GM19438 (cell line): Measurements from ENCODE around the gene EIF3L.

Experiments used
- ATAC-seq: cut with Tn5 transposase; IDR thresholded peaks from one replicate; pipeline ENCODE4 v1.9.1; 2021; ENCODE audit warnings: low read depth; ENCODE audit not compliant: unreplicated experiment

EIF3L gene

DNA sequence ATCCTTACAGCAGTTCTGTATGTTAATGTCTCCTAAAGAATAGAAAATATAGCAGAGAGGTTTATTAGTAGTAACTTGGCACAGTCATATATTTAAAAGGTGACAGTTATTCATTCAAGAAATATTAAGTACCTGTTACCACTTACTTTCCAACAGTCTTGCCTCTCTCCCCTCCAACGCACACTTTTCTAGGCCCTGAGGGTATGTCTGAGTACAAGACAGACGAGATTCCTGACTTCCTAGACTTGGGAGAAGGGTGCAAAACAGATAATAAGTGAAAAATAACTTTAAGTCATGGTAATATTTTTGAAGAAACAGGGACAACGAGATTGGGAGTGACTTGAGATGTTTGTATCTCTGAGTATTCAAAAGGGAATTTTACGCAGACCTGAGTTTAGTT, 1.6 kb downstream of the EIF3L start:
- ATAC-seq, result no peak

DNA sequence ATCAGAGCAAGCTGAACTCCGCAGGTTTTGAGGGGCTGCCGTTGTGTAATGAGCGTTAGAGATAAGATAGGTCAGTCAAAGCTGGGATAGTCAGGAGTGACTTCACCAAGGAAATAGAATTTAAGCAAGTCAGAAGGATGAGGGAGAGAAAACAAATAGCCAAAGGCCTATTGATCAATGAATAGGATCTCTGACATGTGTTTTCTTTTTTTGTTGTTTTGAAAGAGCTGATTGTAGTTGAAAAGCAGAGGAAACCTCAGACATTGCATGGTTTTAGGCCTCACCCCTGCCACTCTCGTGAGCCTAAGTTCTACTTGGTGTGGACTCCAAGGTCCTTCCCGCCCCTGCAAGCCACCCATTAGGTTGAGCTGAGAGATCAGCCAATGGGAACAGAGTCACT, 3.2 kb downstream of the EIF3L start:
- no peak for ATAC-seq

DNA sequence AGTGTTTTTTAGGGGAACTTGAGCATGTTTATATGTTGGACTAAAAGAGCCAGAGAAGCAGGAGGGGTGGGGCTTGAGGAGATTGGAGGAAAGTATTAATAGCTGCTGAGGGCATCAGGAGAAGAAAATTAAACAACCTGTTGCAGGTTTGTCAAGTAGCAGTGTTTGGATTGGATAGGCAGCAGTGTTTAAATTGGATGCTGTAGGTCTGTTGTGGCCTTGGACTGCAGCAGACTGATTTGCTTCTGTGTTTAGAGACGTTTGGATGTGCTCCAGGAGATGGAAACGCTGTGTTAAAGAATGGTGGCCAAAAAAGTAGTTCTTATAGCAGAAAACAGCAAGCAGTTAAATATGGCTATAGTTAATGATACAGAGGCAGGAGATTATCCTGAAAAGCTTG, 5.7 kb downstream of the EIF3L start:
- no peak for ATAC-seq

DNA sequence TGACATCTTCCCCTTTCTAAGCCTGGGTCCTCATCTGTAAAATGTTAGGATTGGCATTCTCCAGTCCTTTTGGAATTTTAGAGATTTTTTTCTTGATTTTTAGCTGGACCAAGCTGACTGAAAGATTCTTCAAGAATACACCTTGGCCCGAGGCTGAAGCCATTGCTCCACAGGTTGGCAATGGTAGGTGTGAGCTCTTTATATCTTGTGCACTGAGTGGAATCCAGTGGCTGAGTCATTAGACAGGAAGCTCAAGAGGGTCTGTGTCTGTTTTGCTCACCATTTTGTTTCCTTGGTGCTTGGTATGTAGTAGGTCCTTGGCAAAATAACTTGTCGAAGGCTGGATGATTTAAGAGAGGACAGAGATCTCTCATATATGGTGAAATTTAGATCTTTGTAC, 6.2 kb downstream of the EIF3L start:
- ATAC-seq, result no peak

DNA sequence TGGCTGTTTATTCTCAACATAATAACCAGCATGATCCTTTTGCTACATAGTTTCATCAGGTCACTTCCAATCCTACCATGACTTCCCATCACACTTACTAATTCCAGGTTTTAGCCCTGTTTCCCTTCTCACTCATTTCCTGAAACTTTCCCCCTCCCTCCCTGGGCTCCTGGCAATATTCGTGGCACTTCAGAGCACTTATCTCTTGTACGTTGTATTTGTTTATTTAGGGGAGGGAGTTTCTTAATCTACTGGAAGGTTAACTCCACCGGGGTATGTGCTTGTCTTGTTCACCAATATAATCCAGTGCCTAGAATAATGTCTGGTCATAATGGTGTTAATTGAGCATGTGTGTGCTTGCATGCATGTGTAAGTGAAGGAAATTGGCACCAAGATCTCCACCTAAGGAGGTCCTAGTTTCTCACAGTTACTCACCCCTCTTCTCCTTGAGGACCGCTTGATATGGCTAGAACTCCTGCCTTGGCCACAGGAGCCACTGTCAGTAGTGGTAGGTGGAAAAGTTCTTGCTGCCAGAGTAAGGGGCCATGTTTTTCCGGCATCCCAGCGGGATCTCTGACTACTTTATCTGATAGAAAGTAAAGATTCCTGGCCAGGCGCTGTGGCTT, 11.7 kb downstream of the EIF3L start:
- no peak for ATAC-seq

DNA sequence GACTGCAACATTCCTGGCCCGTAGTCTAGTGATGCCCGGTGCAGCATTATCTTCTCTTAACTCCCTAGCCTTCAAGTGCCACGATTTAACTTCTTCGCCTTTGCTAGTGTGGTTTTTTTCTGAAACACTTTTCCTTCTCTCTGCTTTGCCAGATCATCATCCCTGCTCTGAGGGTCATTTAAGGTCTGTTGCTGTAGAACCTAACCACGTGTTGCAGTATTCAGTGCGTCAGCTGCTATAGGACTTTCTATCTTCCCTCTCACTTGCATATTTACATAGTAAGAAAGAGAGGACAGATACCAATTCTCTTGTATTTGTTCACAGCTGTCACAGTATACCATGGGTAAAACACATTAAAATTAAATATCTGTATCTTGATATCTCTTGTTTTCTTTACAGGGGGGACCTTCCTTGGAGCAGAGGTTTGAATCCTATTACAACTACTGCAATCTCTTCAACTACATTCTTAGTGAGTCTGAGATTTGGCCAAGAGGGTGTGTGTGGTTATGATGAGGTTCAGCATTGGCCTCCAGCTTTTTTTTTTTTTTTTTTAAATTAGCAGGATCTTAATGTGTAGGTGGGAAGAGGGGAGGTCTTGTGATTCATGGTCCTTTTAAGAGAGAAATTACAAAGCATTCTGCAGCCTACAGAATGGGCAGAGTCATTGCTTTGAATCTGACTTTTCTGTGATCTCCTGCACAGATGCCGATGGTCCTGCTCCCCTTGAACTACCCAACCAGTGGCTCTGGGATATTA, 13.5 kb downstream of the EIF3L start:
- no peak for ATAC-seq

DNA sequence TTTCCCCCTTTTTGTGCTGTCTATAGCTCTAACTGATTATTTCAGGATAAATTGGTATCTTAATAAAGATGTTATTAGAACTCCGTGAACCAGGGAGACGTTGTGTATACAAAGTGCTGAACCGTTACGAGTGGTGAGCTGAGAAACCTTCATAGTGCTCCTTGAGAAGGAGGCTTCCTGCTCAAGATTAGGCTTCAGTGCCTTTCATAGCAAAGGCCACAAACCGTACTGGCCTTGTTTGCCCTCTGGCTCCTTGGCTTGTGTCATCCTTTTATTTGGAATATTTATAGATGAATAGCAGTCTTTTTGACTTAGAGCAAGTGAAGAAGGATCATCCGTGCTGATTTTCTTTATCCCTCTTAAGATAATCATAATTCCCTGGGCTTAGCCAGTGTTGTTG, 16.3 kb downstream of the EIF3L start:
- no peak for ATAC-seq

DNA sequence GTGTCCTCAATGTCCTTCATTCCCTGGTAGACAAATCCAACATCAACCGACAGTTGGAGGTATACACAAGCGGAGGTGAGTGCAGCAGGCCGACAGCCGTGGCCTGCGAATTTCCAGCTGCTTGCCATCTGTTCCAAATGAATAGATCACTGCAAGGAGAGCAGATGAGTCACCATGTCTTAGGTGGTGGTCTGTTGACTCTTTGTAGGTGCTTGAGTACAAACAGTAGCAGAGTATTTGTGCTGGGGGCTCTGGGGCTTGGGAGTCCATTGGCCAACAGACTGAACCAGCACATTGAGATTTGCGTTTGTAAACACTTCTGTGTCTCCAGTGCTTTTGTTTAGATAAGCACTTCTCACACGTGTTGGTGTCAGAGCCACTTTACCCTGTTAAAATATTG, 21.1 kb downstream of the EIF3L start:
- ATAC-seq, result no peak

DNA sequence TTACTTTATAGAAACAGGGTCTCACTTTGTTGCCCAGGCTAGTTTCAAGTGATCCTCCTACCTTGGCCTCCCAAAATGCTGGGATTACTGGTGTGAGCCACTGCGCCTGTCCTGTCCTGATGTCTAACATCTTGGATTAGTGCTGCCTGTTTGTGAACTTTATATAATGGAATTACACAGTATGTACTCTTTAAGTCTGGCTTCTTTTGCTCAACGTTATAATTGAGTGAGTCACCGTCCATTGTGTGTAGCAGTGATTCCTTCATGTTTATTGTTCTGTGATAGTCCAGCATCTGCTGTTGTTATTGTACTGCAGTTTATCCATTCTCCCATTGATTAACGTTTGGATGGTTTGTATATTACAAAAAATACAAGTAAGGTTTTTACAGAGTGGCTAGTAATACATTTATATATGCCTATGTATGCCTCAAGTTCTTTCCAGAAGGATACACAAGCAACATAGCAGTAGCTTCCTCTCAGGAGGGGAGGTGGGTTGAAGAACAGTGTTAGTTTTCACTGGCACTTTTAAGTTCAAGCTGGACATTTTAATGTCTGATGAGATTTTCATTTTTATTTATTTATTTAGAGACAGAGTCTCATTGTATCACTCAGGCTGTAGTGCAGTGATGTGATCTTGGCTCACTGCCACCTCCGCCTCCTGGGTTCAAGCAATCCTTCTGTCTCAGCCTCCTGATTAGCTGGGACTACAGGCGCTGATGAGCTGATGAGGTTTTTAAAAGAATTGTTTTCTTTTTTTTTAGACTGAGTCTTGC, 31.6 kb downstream of the EIF3L start:
- ATAC-seq, result no peak

DNA sequence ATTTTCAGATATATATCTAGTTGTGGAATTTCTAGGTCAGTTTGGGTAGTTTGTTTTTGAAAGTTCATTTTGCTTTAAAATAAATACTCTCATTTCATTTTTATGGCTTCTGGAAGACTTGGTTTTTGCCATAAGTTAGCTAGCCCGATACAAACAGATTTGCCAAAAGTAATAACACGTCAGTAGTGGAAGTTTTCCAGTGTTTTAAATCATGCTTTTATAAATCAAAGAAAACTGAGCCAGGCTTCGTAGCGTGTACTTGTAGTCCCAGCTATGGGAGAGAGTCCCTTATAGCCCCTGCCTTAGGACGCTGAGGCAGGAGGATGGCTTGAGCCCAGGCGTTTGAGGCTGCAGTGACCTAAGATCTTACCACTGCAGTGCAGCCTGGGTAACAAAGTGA, 35.2 kb downstream of the EIF3L start:
- ATAC-seq, result no peak

DNA sequence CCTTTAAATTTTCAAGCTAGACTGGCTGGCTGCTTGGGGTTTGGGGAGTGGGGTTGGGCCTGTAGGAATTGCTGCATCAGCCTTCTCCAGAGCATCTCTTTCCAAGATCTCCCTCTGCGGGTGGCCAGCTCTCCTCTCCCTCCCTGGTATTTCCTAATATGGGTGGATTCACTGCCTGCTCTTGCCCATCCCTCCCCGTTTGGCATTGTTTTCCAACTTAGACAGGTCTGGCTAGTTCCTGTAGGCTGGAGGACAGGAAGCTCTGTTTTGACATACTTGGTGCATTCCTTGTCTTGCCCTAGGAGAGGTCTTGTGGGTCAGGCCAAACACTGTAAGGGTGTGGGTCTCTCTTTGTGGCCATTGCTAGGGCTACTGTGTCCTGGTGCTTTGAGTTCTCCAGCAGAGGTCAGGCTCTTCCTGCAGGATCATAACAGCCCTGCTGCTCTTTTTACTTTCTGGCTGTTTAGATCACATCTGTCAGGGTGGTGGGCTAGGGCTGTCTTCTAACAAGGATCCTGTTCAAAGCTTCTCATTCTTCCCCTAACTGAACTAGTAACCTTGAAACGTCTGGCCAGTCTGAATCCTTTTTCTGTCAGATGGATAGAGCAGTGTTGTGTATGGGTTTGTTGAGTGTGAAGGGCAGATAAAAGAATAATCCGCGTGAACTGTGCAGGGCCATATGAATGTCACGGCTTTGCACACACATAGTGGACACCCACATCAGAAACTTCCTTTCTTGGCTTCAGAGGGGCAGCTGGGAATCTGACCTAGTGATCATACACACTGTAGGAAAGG, 38.6 kb downstream of the EIF3L start:
- ATAC-seq, result no peak

DNA sequence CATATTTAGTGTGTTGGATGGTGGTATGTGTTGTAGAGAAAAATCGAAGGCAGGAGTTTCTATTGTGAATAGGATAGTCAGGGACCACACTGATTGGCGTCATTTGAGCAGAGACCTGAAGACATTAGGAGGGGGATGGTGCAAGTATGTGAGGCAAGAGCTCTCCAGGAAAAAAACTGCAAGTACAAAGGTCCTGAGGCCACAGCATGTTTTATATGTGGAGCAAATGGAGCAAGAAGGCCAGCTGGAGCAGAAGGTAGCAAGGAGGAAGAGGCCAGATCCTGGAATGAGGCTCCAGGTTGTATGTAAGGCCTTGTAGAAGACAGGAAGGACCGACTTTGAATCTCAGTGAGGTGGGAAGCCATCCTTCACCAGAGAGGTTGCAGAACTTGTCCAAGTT, 42.7 kb downstream of the EIF3L start:
- ATAC-seq, result no peak

DNA sequence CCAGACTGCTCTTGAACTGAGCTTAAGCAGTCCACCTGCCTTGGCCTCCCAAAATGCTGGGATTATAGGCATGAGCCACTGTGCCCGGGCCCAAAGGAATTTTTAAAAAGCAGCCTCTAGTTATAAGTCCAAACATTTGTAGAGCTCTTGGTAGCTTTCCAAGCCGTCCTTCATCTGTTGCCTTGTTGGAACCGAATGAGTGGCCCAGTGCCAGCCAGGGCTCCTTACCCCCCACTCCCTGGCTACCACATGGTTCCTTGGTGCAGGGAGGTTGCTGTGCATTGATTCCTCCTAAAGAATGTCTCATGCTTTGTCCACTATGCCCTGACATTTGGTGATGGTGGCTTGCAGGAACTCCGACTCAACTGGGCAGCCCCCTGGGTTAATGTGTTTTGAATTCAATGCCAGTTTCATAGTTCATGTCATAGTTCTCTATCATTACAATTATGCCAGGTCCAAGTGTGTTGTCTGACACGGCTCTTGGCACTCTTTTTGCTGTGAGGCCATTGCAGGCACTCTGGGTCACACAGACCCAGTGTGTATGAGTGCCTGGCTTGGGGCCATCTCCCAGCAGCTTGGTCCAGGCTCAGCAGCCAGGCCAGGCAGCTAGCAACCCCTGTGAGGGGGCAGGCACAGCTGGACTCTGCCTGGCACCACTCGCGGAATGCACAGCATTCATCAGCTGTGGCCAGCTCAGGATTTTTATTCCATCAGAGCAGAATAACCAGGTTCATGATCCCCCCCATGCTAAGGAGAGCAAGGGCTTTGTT, 43.5 kb downstream of the EIF3L start:
- ATAC-seq, result no peak

DNA sequence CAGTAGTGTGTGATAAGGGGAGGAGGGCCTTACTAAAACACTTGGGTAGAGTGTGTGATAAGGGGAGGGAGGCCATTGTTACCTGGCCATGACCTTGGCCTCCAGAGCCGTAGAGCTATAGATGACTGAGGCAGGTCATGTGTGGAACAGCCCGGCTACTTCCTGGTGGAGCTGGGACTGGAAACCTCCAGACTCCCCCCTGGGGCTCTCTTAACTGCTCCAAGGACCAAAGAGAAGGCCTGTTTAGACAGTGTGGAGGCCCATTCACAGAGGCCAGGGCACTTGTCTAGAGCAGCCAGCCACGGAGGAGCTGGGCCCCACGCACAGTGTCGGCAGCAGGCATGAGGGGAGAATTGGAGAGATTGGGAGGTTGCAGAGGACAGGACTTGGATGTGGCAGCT, 44.4 kb downstream of the EIF3L start:
- no peak for ATAC-seq

DNA sequence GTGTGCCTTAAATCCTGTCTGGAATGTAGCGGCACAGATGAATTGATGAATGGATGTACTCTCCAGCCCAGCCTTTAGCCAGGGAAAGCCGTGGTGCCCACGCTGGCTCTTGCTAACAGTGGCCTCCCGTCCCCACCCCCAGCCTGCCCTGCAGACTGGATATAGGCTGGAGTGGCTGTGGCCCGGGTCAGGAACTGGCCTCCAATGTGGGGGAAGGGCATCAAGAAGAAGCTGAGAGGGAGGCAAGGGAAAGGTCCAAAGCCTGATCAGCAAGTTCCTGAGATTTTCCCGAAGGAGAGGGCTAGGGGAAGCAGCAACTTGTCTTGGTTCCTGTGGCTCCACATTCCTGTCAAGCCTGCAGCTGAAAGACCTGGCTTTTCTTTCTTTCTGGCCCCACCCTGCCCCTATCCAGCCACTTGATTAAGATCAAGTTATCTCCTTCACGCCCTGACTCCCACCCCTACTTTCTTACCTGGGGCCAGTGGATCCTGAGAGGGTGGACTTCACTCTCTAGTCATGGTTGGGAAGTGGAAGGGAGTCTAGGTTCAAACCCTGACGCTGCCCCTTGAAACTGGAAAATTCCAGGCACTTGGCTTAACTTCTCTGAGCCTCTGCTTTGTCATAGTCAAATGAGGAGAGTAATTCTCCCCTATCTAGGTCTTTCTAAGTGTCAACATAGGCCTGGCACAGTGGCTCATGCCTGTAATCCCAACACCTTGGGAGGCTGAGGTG, 45.9 kb downstream of the EIF3L start:
- no peak for ATAC-seq

DNA sequence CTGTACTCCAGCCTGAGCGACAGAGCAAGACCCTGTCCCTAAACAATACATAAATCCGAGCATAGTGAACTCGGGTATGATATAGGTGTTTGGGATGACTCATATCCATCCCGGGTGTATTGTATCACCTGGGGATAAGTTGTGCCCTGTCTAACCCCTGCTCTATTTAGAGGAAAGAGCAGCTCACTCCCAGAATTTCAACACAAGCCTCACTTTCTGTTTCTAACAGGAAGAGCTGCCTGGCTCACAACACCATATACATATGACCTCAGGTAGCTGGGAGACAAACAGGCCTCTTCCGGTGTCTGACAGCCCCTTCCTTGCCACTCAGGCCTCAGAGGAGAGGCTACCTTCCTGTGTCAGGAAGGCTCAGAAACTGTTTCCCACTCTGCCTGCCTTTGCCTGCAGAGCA, 47.0 kb downstream of the EIF3L start:
- peak; percentile 84 for ATAC-seq

DNA sequence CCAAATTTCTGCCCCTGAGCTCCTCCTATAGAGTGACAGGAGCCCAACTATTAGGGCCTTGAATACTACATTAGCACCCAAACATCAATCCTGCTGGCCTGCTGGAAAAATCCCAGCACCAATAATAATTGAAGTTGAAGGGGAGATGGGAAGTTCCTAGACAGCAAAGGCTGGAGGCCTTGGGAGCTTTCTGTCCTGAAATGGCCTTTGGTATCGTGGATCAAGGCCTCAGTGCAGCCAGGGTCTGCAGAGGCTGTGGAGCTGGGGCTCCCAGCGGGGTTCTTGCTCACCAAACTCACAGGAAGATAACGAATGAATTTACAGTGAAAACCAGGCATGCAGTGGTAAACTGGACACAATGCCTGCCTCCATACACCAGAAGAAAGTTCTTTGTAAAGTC, 47.7 kb downstream of the EIF3L start:
- ATAC-seq, result no peak

DNA sequence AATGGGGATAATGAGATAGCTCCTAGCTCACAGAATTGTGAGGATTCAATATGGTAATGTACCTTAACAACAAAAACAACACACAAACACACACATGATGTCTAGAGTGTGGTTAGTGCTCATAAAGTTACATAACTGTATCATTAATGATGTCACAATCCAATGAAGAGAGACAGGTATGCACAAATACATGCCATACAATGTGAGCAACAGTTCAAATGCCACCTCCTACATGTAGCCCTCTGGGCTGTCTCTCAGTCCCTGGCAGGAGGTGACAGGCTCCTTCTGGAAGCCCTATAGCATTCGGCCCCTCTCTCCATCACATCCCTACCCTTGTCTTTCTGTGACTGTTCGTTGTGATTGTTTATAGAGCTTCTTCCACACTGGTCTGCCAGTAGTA, 48.6 kb downstream of the EIF3L start:
- no peak for ATAC-seq

DNA sequence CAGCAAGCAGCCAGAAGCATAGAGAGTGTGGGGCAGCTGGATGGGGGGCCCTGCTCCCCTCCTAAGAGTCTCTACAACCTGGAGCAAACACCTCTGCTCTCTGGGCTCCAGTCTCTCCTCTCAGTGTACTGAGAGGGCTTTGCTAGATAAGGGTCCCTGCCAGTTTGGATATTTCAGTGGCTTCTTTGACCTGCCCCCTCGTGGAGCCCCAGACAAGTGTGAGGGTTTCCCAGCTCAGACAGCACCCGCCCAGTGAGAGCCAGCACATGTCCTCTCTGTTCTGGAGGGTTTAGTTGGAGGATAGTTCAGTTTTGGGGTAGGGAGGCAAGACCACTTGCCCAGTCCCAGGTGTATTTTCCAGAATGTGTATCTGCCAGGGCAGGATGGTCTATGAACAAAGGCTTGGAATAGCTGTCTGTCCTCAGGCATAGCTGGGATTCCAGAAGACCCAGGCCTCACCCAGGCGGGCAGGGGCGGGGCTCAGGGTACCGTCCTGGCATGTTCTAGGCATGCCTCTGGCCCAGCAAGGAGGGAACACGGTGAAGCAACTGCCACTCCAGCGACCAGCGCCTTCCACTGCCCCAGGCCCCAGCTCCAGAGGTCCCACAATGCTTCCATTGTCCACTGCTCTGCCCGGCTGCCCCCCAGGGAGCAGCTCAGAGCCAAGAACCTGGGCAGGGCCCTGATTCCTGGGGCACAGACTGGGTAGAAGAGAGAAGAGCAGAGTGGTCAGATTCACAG, 49.4 kb downstream of the EIF3L start:
- no peak for ATAC-seq
